Activated CD4-positive, alpha-beta memory T cell treated with anti-CD3 and anti-CD28 coated beads, Interleukin-2, amount 10 ng/mL, durations not matched to agents 7 days and 5 days (primary cell): ENCODE data around the gene RAD18. TPM values are rescaled to one million over a fixed set of nuclear protein-coding genes. Genes with fewer than 3 reads are reported as not detected.

Source experiments
- CTCF ChIA-PET: fragments of 350-600 bp; sonication (Branson Sonifier 250); formaldehyde crosslinking; loops from one replicate; lab custom pipeline; 2021; ENCODE audit warnings: antibody characterized with exemption, inconsistent platforms; lab: Charles Lee
- POLR2A ChIA-PET: fragments of 350-600 bp; sonication (Branson Sonifier 250); formaldehyde crosslinking; loops from one replicate; lab custom pipeline; 2021; ENCODE audit warnings: antibody characterized with exemption; lab: Charles Lee
- DNase-seq: peaks from one replicate; pipeline ENCODE4 v3.0.0-alpha.2; 2020
- H3K27ac Mint-ChIP-seq: one replicate; pipeline ENCODE4 v1.8.0; 2021; ENCODE audit warnings: mild to moderate bottlenecking, mixed read lengths
- H3K27me3 Mint-ChIP-seq: one replicate; pipeline ENCODE4 v1.8.0; 2021; ENCODE audit warnings: mixed read lengths
- H3K36me3 Mint-ChIP-seq: one replicate; pipeline ENCODE4 v1.8.0; 2021; ENCODE audit warnings: low read depth, mixed read lengths
- H3K4me1 Mint-ChIP-seq: one replicate; pipeline ENCODE4 v1.8.0; 2021; ENCODE audit warnings: mixed read lengths
- H3K4me3 Mint-ChIP-seq: one replicate; pipeline ENCODE4 v1.8.0; 2021; ENCODE audit warnings: mild to moderate bottlenecking, mixed read lengths
- H3K9me3 Mint-ChIP-seq: one replicate; pipeline ENCODE4 v1.8.0; 2021; ENCODE audit warnings: mixed read lengths
- total RNA-seq, 2 experiments: library from RNA; stranded (reverse); gene quantifications; one replicate each; pipeline ENCODE4 v1.2.3, GENCODE V29; 2021

Gene RAD18
- total RNA-seq, 2 experiments from 2014 or later = 28.0 to 28.6 TPM

DNA sequence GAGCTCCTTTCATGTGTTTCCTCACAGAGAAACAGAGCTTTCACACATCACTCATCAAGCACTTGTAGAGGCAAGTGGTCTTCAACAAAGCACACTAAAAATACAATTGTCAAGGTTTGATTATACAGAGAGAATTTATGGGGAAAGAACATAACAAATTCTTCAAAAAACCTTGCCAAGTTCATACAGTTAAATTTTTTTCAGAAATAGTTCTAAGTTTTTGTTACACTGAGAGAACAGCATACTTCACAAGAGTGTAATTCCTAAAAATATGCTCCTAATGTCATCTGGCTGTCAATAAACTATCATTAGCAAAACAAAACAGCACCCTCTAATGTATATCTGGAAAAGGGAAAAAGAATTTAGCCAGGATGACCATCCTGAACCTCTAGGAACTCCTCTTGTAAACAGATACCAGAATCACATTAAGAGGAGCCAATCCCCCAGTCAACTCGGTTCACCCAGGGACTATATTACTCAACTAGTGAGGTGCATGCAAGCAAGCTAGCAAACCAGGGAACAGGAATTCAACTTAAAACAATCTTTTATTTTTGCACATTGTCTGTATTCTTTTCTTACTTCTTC is 63.3 kb downstream of the RAD18 start:
- H3K9me3 Mint-ChIP-seq = no peaks in the 10 kb centered on the region
- CTCF ChIA-PET = no interaction called here
- DNase-seq = no peak
- H3K36me3 Mint-ChIP-seq = peaks cover 22% of the 10 kb centered on the region
- H3K27ac Mint-ChIP-seq = no peak overlapping the region
- no peaks in the 10 kb centered on the region for H3K4me1 Mint-ChIP-seq
- POLR2A ChIA-PET = no interaction called here
- H3K4me3 Mint-ChIP-seq = no peak overlapping the region
- no peaks in the 10 kb centered on the region for H3K27me3 Mint-ChIP-seq

DNA sequence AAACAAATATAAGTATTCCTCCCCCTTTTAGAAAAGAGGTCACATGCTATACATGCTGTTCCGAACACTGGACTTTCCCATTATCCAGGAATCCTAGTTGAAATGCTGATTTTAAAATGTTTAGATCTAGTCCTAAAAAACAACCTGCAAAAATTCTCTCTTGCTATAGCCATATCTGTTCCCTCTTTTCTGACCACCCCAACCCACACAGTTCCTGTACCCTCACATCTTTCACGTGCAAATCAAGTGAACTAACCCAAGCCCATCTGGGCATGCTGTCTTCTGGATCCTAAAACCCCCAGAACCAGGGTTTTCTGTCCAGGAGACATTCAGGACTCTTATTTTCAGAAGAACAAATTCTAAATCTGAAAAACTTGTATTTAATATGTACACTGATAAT is 67.4 kb downstream of the RAD18 start:
- no peak for DNase-seq
- Mint-ChIP-seq H3K4me3 (no peak overlapping the region), H3K36me3 (peaks cover 15% of the 10 kb centered on the region), H3K9me3 (no peaks in the 10 kb centered on the region), H3K27me3 (no peaks in the 10 kb centered on the region), H3K4me1 (no peaks in the 10 kb centered on the region), H3K27ac (no peak overlapping the region)
- POLR2A ChIA-PET = no interaction called here
- CTCF ChIA-PET = no interaction called here

DNA sequence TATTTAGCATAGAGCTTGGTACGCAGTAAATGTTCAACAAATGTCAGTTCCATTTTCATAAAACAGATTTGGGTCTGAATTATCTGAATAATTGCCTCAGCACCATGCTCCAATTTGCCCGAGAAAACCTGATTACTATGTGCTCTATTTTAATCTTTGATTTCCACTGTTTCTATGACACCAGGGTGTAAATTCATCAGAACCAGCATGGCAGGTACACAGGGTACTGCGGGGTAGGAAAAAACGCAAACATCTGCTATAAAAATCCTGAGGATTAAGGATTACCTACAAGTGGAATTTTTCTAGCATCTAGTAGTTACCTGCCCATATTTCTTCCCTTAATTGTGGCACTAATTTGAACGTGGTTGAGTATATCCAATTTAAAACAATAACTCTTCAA is 70.3 kb downstream of the RAD18 start:
- H3K4me1 Mint-ChIP-seq = no peaks in the 10 kb centered on the region
- no peaks in the 10 kb centered on the region for H3K9me3 Mint-ChIP-seq
- no peak for DNase-seq
- H3K36me3 Mint-ChIP-seq = peaks cover 16% of the 10 kb centered on the region
- no peaks in the 10 kb centered on the region for H3K27me3 Mint-ChIP-seq
- no peak overlapping the region for H3K27ac Mint-ChIP-seq
- ChIA-PET POLR2A (no interaction called here), CTCF (no interaction called here)
- no peak overlapping the region for H3K4me3 Mint-ChIP-seq

DNA sequence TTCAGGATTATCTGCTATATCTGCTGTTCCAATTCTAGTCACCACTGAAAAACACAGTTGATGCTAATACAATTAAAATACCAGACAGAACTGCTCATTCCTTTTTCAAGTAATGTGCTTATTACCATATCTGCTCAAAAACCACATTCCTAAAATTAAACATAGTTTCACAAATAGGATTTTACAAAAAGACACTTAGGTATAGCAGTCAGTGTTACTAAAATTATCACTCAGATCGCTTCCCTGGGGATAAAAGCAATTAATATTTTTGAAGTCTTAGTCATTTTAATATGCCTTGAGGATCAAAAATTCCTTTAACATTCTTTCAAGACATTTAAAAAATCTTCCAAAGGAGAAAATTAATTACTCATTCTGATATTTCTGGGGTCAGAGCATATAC is 71.5 kb downstream of the RAD18 start:
- no peaks in the 10 kb centered on the region for H3K9me3 Mint-ChIP-seq
- no peaks in the 10 kb centered on the region for H3K4me1 Mint-ChIP-seq
- DNase-seq = no peak
- ChIA-PET CTCF (no interaction called here), POLR2A (no interaction called here)
- no peak overlapping the region for H3K4me3 Mint-ChIP-seq
- peaks cover 17% of the 10 kb centered on the region for H3K36me3 Mint-ChIP-seq
- no peaks in the 10 kb centered on the region for H3K27me3 Mint-ChIP-seq
- H3K27ac Mint-ChIP-seq = no peak overlapping the region

DNA sequence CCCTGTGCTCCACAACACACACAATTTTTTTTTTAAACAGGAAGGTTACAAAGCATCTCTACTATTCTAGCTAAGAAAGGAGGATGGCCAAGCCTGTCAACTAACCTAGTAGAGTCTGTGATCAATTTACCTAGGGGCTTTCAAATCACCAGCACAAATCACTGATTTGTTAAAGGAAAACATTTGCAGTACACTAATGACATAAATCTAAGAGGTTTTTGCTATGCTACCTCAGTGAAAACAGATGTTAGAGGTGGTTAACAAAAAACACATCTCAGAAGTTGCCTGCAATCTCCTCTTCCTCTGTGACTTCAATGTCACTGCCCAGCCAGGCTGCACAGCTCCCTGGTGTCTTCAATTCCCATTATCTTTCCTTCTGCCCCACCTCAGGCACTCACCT is 72.0 kb downstream of the RAD18 start:
- ChIA-PET POLR2A (no interaction called here), CTCF (interaction anchor here (1.1 kb wide), 1 partner anchor 122 kb away, joined by 3 read pairs; the partner anchor contains the start of gene OXTR)
- Mint-ChIP-seq H3K4me1 (no peaks in the 10 kb centered on the region), H3K9me3 (no peaks in the 10 kb centered on the region), H3K27me3 (no peaks in the 10 kb centered on the region), H3K36me3 (peaks cover 21% of the 10 kb centered on the region), H3K4me3 (no peak overlapping the region), H3K27ac (no peak overlapping the region)
- no peak for DNase-seq

DNA sequence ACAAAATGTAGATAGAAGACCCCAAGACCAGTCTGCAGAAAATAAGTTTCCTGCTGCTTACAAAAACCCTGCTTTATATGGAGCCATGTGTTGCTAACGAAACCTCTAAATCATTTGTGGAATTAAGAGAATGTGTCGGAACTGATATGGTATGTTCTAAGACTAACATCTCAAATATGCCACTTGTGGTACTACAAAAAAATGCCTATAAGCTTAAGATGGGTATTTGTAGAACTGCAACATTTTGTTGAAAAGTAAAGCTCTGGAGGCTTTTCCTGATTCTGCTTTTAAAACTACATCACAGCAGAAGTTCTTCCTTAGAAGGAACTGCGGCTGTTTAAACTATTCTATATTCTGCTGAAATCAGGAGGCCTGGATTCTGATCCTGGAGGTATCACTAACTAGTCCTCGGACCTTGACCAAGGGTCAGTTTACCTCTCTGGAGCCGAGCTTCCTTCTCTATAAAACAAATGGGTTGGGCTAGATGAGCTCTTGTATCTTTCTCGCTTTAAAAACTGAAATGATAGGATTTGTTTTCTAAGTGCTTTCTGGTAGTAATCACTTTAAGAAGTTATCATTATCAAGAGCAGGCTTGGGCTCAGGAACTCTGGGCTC is 74.9 kb downstream of the RAD18 start:
- POLR2A ChIA-PET = interaction anchor here (1.3 kb wide), 1 partner anchor 10 kb away, joined by 4 read pairs; no protein-coding TSS in a partner anchor
- no peaks in the 10 kb centered on the region for H3K9me3 Mint-ChIP-seq
- H3K27me3 Mint-ChIP-seq = no peaks in the 10 kb centered on the region
- no peak overlapping the region for H3K27ac Mint-ChIP-seq
- H3K4me3 Mint-ChIP-seq = no peak overlapping the region
- peaks cover 28% of the 10 kb centered on the region for H3K36me3 Mint-ChIP-seq
- CTCF ChIA-PET = no interaction called here
- DNase-seq = no peak
- no peaks in the 10 kb centered on the region for H3K4me1 Mint-ChIP-seq

DNA sequence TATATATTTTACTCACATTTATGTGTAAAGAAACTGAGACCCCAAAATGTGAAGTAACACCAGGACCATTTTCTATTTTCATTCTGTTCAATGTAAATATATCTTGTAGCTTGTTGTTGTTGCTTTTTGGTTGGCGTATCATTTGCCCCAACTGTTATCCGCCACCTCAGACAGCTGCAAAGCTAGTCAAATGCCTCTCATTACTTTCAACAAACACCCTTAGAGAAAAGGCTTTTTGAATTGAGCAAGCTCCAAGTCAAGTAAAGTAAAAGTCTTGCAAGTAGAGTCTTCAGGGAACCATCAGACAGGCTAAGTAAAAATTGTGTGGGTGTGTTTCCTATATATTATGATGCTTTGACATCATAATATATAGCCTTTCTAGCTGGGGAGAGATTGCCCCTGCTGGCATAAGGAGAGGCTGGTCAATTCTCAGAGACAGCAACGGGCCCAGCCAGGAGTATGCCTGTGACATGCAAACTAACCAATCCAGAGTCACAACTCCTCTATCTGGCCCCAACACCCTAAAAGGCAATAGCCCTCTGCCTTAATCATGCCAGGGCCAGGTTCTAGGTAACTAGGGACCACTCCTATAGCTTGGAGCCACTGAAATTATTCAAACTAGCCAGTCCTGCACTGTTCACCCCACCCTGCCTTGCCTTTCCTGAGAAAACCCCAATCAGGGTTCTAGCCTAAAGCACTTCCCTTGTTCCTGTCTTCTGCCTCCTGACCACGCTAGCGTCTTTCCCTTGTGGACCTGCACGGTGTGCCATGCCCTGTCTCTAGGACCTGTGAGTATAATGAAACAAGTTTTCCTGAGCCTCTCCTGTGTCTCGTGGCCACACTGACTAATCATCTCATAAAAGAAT is 75.6 kb downstream of the RAD18 start:
- CTCF ChIA-PET = interaction anchor here (0.6 kb wide), 1 partner anchor 1435 kb away, joined by 3 read pairs; no protein-coding TSS in a partner anchor
- H3K27me3 Mint-ChIP-seq = no peaks in the 10 kb centered on the region
- H3K9me3 Mint-ChIP-seq = no peaks in the 10 kb centered on the region

DNA sequence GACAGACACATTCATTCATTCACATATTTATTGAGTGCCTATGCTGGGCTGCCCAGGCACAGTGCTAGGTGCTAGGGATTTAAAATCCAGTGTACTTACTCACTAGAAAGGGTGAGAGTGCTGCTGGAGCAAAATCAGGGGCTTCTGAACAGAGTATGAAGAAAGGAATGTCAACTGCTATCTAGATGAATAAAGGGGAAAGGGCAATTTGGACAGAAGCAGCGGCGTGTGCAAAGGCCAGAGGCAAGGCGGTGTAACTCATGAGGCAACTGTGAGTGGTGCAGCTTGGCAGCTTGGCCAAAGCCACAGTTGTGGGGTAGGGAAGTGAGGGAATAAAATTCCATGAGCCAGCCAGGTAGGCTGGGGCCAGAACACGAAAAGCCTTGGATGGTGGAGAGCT is 76.7 kb downstream of the RAD18 start:
- POLR2A ChIA-PET = no interaction called here
- CTCF ChIA-PET = no interaction called here
- no peak overlapping the region for H3K4me3 Mint-ChIP-seq
- H3K9me3 Mint-ChIP-seq = no peaks in the 10 kb centered on the region
- H3K27me3 Mint-ChIP-seq = no peaks in the 10 kb centered on the region
- DNase-seq = no peak
- no peak overlapping the region for H3K27ac Mint-ChIP-seq
- peaks cover 40% of the 10 kb centered on the region for H3K36me3 Mint-ChIP-seq
- H3K4me1 Mint-ChIP-seq = no peaks in the 10 kb centered on the region

More for the DNA sequence above, 75.6 kb downstream of the RAD18 start:
- H3K27ac Mint-ChIP-seq = no peak overlapping the region
- POLR2A ChIA-PET = interaction anchor here (1.3 kb wide), 1 partner anchor 10 kb away, joined by 4 read pairs; no protein-coding TSS in a partner anchor
- no peak for DNase-seq
- no peak overlapping the region for H3K4me3 Mint-ChIP-seq
- no peaks in the 10 kb centered on the region for H3K4me1 Mint-ChIP-seq
- H3K36me3 Mint-ChIP-seq = peaks cover 31% of the 10 kb centered on the region

DNA sequence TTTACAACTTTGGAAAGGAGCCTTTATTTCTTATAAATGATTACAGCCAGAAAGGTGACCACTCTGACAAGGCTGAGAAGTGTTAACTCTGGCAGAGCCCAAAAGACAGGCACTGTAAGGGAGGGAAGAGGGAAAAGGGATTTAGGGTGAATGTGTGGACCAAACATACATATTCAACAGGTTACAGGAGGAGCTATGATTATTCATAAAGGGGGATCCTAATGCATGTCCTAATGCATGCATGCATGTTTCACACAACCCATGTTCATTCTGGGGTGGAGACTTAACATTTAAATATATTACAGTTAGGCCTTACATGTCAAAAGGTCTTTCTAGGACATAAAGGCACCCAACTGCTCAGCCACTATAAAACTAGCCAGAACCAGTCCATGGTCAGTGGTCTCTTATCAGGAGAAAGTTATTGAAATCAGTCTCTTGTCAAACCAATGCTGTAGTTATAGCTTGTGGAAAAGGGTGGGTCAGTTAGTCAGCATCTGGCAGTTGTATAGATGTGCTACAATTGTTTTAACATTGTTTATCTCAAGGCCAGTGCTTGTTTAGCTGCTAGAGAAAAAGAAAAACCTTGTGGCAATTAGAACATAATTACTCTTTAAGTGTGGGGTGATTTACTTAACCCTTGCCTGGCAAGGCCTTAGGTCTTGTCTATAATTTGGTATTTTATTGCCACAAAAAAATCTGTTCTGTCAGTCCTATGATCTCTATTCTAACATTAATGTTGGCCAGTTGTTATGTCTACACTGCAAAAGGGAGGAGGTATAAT is 77.5 kb downstream of the RAD18 start:
- Mint-ChIP-seq H3K27me3 (no peaks in the 10 kb centered on the region), H3K27ac (no peak overlapping the region), H3K9me3 (no peaks in the 10 kb centered on the region), H3K4me3 (no peak overlapping the region), H3K36me3 (peaks cover 48% of the 10 kb centered on the region), H3K4me1 (no peaks in the 10 kb centered on the region)
- ChIA-PET POLR2A (no interaction called here), CTCF (no interaction called here)
- no peak for DNase-seq

DNA sequence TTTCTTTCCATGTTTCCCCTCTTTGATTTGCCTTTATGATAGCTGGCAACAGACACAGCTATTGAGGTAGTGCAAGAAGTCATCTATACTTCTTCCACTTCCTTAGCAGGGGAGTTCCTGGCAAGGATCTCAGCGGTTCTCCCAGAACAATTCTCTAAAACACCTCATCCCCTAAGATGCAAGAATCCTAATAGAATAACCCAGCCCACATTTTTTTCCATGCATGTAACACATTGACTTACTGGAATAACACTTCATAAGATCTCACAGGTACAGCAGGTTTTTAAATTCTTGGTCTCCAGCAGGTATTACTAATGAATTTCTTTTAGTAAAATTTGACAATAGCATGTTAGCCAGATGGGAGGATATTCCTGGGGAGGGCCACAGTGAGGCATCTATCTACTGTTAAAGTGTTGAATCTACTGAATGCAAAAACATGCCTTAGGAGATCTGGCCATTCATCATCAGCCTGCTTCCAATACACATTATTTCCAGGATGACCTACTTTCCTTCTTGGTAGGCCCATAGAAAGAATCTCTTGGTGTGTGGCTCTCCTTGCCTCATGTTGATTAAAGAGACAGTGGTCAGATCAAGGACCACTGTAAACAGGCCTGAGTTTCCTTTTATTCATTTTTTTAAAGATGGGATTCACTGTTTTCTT is 78.5 kb downstream of the RAD18 start:
- H3K4me3 Mint-ChIP-seq = no peak overlapping the region
- ChIA-PET CTCF (no interaction called here), POLR2A (no interaction called here)
- H3K9me3 Mint-ChIP-seq = no peaks in the 10 kb centered on the region
- no peak overlapping the region for H3K27ac Mint-ChIP-seq
- no peaks in the 10 kb centered on the region for H3K4me1 Mint-ChIP-seq
- no peak for DNase-seq
- H3K36me3 Mint-ChIP-seq = peaks cover 51% of the 10 kb centered on the region
- H3K27me3 Mint-ChIP-seq = no peaks in the 10 kb centered on the region

DNA sequence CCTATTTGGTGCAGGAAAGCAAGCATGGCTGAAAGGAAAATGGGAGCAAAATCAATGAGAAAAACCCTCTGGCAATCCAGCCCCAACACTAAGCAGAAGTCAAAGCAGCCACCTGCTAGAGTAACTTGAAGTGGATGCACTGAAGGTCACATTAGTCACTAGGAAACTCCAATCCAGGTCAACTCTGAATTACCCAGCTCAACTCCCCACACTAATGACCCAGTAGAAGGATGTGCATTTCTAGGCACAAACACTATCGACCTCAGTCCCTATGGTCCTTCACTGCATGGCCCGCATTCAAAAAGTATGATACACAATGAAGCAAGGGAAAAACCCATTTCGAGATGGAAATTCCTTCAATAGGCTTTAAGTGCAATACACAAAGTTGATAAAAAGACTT is 80.6 kb downstream of the RAD18 start:
- ChIA-PET POLR2A (no interaction called here), CTCF (no interaction called here)
- peaks cover 45% of the 10 kb centered on the region for H3K36me3 Mint-ChIP-seq
- no peak overlapping the region for H3K27ac Mint-ChIP-seq
- H3K4me3 Mint-ChIP-seq = no peak overlapping the region
- no peaks in the 10 kb centered on the region for H3K9me3 Mint-ChIP-seq
- no peaks in the 10 kb centered on the region for H3K4me1 Mint-ChIP-seq
- no peaks in the 10 kb centered on the region for H3K27me3 Mint-ChIP-seq
- no peak for DNase-seq

DNA sequence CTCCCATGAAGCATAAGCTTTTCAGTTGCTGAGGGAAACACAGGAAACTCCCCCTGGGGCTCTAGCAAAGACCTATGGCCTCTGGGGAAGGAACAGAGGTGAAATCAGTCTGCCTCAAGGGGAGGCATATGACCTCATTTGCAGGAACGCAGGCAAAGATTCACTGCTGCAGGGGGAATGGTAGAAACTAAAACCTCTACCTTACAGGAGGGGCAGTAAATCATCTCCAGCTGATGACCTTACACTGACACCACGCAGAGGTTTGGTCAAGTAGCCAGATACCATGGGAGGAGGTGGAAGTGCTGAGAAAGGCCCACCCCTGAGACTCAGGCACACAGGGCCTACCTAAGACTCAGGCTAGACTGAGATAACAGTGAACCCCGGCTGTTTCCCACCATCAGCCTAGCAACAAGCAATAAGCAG is 81.1 kb downstream of the RAD18 start:
- no peak overlapping the region for H3K4me3 Mint-ChIP-seq
- no peaks in the 10 kb centered on the region for H3K4me1 Mint-ChIP-seq
- POLR2A ChIA-PET = no interaction called here
- H3K9me3 Mint-ChIP-seq = no peaks in the 10 kb centered on the region
- H3K27ac Mint-ChIP-seq = no peak overlapping the region
- H3K27me3 Mint-ChIP-seq = no peaks in the 10 kb centered on the region
- no peak for DNase-seq
- CTCF ChIA-PET = interaction anchor here (0.9 kb wide), 1 partner anchor 13 kb away, joined by 3 read pairs; no protein-coding TSS in a partner anchor
- H3K36me3 Mint-ChIP-seq = peaks cover 45% of the 10 kb centered on the region
